HepG2 (cell line): ENCODE results near the gene RPTOR. TPM values are rescaled to one million over a fixed set of nuclear protein-coding genes. Genes with fewer than 3 reads are reported as not detected.

Experiments used
- ATAC-seq: fragments of 200-7000 bp; cut with Tn5 transposase; 3 replicates; pipeline ENCODE4 v1.9.1; 2020; ENCODE audit warnings: mild to moderate bottlenecking, moderate library complexity
- BruUV-seq: library from RNA; stranded (reverse); fragments of 400-500 nt; replicated peaks from 2 replicates; lab custom pipeline; 2021; lab: Mats Ljungman, UMichigan
- CTCF ChIA-PET: fragments of 300-600 bp; formaldehyde crosslinking; extraction: SDS; loops from one replicate; lab custom pipeline; 2021; ENCODE audit warnings: low total read pairs, inconsistent platforms, low intra/inter-chr PET ratio; lab: Yijun Ruan, JAX
- POLR2A ChIA-PET: fragments of 350-600 bp; sonication (Branson Sonifier 250); formaldehyde crosslinking; loops from one replicate; lab custom pipeline; 2020; ENCODE audit warnings: antibody characterized with exemption, inconsistent platforms; lab: Yijun Ruan, JAX
- DNase-seq: peaks from one replicate; pipeline ENCODE4 v3.0.0-alpha.2; 2015; ENCODE audit warnings: low spot score
- FAIRE-seq: peaks from 3 replicates; lab custom pipeline; 2011; peaks lifted over from hg19 to GRCh38; lab: Jason Lieb, UNC
- H2AFZ ChIP-seq: one replicate; pipeline ENCODE4 v1.6.1; 2011; ENCODE audit warnings: low read length, inconsistent platforms
- H3K27ac ChIP-seq: fragments of 300-600 bp; 3 replicates; pipeline ENCODE4 v1.8.0; 2011; ENCODE audit warnings: mixed run types, mild to moderate bottlenecking, mixed read lengths, low read length, inconsistent platforms; ENCODE audit not compliant: insufficient read depth; ENCODE audit errors: extremely low read length
- H3K27me3 ChIP-seq, 2 experiments: fragments of 200-600 bp in 1 of 2; 2 replicates in 1 of 2; 3 replicates in 1 of 2; pipeline versions ENCODE4 v1.6.0 to v1.8.0; 2011; ENCODE audit warnings: low read length in 2 of 2, mild to moderate bottlenecking in 2 of 2, moderate library complexity in 2 of 2, inconsistent platforms in 1 of 2; ENCODE audit not compliant: insufficient read depth in 2 of 2, control insufficient read depth in 1 of 2
- H3K36me3 ChIP-seq, 2 experiments: fragments of 200-600 bp in 1 of 2; replicated peaks in 1 of 2; 2 replicates in 1 of 2; 3 replicates in 1 of 2; pipeline versions ENCODE4 v1.5.1 to v1.8.0; 2011; ENCODE audit warnings: low read length in 2 of 2, inconsistent platforms in 1 of 2; ENCODE audit not compliant: insufficient read depth in 2 of 2, control insufficient read depth in 1 of 2
- H3K4me1 ChIP-seq: 2 replicates; pipeline ENCODE4 v1.5.1; 2012; ENCODE audit warnings: low read length, inconsistent platforms; ENCODE audit not compliant: insufficient read depth
- H3K4me2 ChIP-seq: 2 replicates; pipeline ENCODE4 v1.6.0; 2011; ENCODE audit warnings: low read depth, low read length, inconsistent platforms
- H3K4me3 ChIP-seq, 3 experiments: fragments of 200-600 bp in 1 of 3; sonication (generic), shearing (Covaris generic) in 1 of 3; replicated peaks in 1 of 3; 2 replicates each; pipeline ENCODE4 v1.5.1; 2011 to 2016; ENCODE audit warnings: low read length in 3 of 3, inconsistent platforms in 2 of 3, low read depth in 2 of 3, mild to moderate bottlenecking in 2 of 3, control low read depth in 1 of 3, mixed read lengths in 1 of 3; ENCODE audit not compliant: insufficient read depth in 1 of 3
- H3K79me2 ChIP-seq: one replicate; pipeline ENCODE4 v1.6.1; 2011; ENCODE audit warnings: low read length, inconsistent platforms; ENCODE audit not compliant: insufficient read depth
- H3K9ac ChIP-seq: 2 replicates; pipeline ENCODE4 v1.6.0; 2011; ENCODE audit warnings: mild to moderate bottlenecking, low read depth, low read length, inconsistent platforms; ENCODE audit not compliant: insufficient read depth
- H3K9me3 ChIP-seq: 2 replicates; pipeline ENCODE4 v1.5.1; 2012; ENCODE audit warnings: mild to moderate bottlenecking, low read length
- H4K20me1 ChIP-seq: 2 replicates; pipeline ENCODE4 v1.6.0; 2011; ENCODE audit warnings: inconsistent platforms, mild to moderate bottlenecking, low read length, moderate library complexity; ENCODE audit not compliant: insufficient read depth
- KDM2A ChIP-seq: sonication (generic); formaldehyde crosslinking; IDR thresholded peaks from 2 replicates; pipeline ENCODE4 v1.4.0; 2020; ENCODE audit warnings: low read depth, missing genetic modification reagents, borderline replicate concordance
- PAF1 ChIP-seq: IDR thresholded peaks from 2 replicates; pipeline ENCODE4 v1.6.1; 2016; ENCODE audit warnings: missing genetic modification reagents, missing compliant biosample characterization
- PHF21A ChIP-seq: sonication (generic); formaldehyde crosslinking; IDR thresholded peaks from 2 replicates; pipeline ENCODE4 v1.5.0; 2020; ENCODE audit warnings: mild to moderate bottlenecking, missing genetic modification reagents
- PRPF4 ChIP-seq: fragments of 200-400 bp; formaldehyde crosslinking; IDR thresholded peaks from 2 replicates; pipeline ENCODE4 v1.6.1; 2016; ENCODE audit warnings: low read length, low read depth; ENCODE audit not compliant: poor library complexity, severe bottlenecking
- RBM22 ChIP-seq: fragments of 200-400 bp; formaldehyde crosslinking; optimal IDR thresholded peaks from 2 replicates; pipeline ENCODE3; 2017; ENCODE audit warnings: mild to moderate bottlenecking, low read length, moderate library complexity
- RFXAP ChIP-seq: sonication (generic); formaldehyde crosslinking; IDR thresholded peaks from 2 replicates; pipeline ENCODE4 v1.4.0; 2020; ENCODE audit warnings: missing genetic modification reagents, borderline replicate concordance
- SIN3A ChIP-seq: IDR thresholded peaks from 2 replicates; pipeline ENCODE4 v1.6.1; 2011; ENCODE audit warnings: low read depth, mild to moderate bottlenecking, control low read depth, low read length, borderline replicate concordance
- SRSF1 ChIP-seq: fragments of 200-400 bp; formaldehyde crosslinking; optimal IDR thresholded peaks from 2 replicates; pipeline ENCODE3; 2017; ENCODE audit warnings: mild to moderate bottlenecking, low read depth, low read length, moderate library complexity
- ZBTB21 ChIP-seq: sonication (generic); formaldehyde crosslinking; IDR thresholded peaks from 2 replicates; pipeline ENCODE4 v1.4.0; 2020; ENCODE audit warnings: missing genetic modification reagents
- ZNF430 ChIP-seq: sonication (generic); formaldehyde crosslinking; IDR thresholded peaks from 2 replicates; pipeline ENCODE4 v1.9.0; 2021; ENCODE audit warnings: mild to moderate bottlenecking, missing genetic modification reagents
- ZNF501 ChIP-seq: sonication (generic); formaldehyde crosslinking; IDR thresholded peaks from 2 replicates; pipeline ENCODE4 v1.5.1; 2020; ENCODE audit warnings: mild to moderate bottlenecking, moderate library complexity, missing genetic modification reagents
- WGBS: methylation state at CpG from one replicate; pipeline ENCODE4 v1.1.6; 2017; ENCODE audit warnings: low lambda C conversion rate; 5-methylcytosine and 5-hydroxymethylcytosine counted together
- in situ Hi-C: cut with HindIII; loops from 2 replicates; pipeline ENCODE4 v1.10.0; 2017; ENCODE audit warnings: low pct_unique_long_range_greater_than_20kb; ENCODE audit not compliant: extremely low pct_ligation_motif_present
- intact Hi-C: fragments of 100-400 bp; cut with micrococcal nuclease; formaldehyde crosslinking; loops from one replicate; pipeline ENCODE4 v1.10.0; 2022; ENCODE audit not compliant: unreplicated experiment
- polyA plus RNA-seq, 8 experiments: library from polyadenylated mRNA; depleted of rRNA in 3 of 8; stranded (reverse) in 7 of 8; unstranded in 1 of 8; fragments of >200 nt; fragmentation: Illumina TruSeq in 4 of 8; extraction: Trizol in 4 of 8; gene quantifications; 2 replicates each; pipeline versions ENCODE4 v1.2.1 to v1.2.3, GENCODE V29; 2011 to 2016; ENCODE audit warnings: low read depth in 4 of 8, missing spikeins in 1 of 8, mixed read lengths in 1 of 8; ENCODE audit not compliant: insufficient read depth in 1 of 8
- total RNA-seq, 5 experiments: library from RNA; depleted of rRNA; stranded (reverse); fragments of >200 nt; fragmentation: Illumina TruSeq; extraction: Trizol; gene quantifications; 2 replicates each; pipeline ENCODE4 v1.2.3, GENCODE V29; 2016; ENCODE audit warnings: low read depth in 1 of 5
- TF ChIP-seq, protein P1 (sequence below): sonication (generic); formaldehyde crosslinking; IDR thresholded peaks from 2 replicates; pipeline ENCODE4 v1.5.0; 2020; ENCODE audit warnings: missing genetic modification reagents
- TF ChIP-seq, protein P2 (sequence below): sonication (generic); formaldehyde crosslinking; IDR thresholded peaks from 2 replicates; pipeline ENCODE4 v1.4.0; 2020; ENCODE audit warnings: low read depth, mild to moderate bottlenecking, missing genetic modification reagents
- TF ChIP-seq, protein P3 (sequence below): sonication (generic); formaldehyde crosslinking; IDR thresholded peaks from 2 replicates; pipeline ENCODE4 v1.4.0; 2020; ENCODE audit warnings: missing genetic modification reagents, borderline replicate concordance

RPTOR gene
- total and polyA plus RNA-seq, 2 of the 13 experiments (the other 11 are each of a cell fraction or from before 2014, with no cell fraction given), result 6.6 to 25.3 TPM

DNA sequence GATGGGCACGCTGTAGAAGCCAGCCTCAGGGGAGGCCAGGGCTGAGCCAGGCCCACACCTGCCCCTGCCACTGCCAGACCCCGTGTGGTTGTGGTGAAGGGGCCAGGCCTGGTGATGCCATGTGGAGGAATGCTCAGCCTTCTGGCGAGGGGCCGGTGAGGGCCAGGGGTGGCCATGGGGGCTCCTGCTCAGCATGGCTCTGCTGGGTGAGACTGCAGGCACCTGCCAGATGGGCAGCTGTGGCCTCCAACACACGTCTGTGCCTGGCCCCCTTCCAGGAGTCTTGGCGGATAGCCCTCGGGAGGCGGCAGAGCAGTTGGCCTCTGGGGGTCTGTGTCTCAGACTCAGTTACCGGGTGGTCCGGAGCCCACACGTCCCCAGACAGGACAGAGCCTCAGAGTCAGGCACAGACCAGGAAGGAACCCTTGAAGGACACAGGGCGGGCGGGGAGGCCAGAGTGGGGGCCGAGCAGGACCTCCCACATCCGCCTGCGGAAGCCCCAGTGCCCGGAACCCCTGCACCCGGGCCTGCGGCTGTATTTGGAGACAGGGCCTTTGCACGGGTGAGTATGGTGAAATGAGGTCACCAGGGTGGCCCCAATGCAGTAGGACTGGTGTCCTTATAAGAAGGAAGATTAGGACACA, 424.5 kb downstream of the RPTOR start:
- H3K4me3 ChIP-seq, result peak overlapping the region; percentile 4 to 54 (median 37); a peak in 3 of 6 replicates
- H2AFZ ChIP-seq, result no peak overlapping the region
- intact Hi-C loops (no loop called here), in situ Hi-C loops (no loop called here)
- 33% methylated on average over 14 of the region's 20 CpGs for WGBS
- peak overlapping the region; percentile 31; the same call in 1 of the 2 replicates for H3K9ac ChIP-seq
- H3K4me1 ChIP-seq, result peaks cover 38% of the 10 kb centered on the region
- ChIA-PET CTCF (no interaction called here), POLR2A (interaction anchor here (0.6 kb wide), 1 partner anchor 51 kb away, joined by 3 read pairs; no protein-coding TSS in a partner anchor)
- no TSS peak for BruUV-seq
- FAIRE-seq, result no peak
- H3K36me3 ChIP-seq, result peaks cover 0 to 2% of the 10 kb centered on the region in 2 experiments; a peak in 1 of 5 replicates
- no peak overlapping the region for H3K27ac ChIP-seq
- peak overlapping the region; percentile 73 for H3K4me2 ChIP-seq
- H3K9me3 ChIP-seq, result no peaks in the 10 kb centered on the region
- peaks cover 6 to 32% of the 10 kb centered on the region in 2 experiments; a peak in 4 of 5 replicates for H3K27me3 ChIP-seq
- H3K79me2 ChIP-seq, result no peaks in the 10 kb centered on the region
- no peak for DNase-seq
- peak; percentile 24 for ATAC-seq
- no peaks in the 10 kb centered on the region for H4K20me1 ChIP-seq
- TF ChIP-seq, protein P1, sequence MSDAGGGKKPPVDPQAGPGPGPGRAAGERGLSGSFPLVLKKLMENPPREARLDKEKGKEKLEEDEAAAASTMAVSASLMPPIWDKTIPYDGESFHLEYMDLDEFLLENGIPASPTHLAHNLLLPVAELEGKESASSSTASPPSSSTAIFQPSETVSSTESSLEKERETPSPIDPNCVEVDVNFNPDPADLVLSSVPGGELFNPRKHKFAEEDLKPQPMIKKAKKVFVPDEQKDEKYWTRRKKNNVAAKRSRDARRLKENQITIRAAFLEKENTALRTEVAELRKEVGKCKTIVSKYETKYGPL, result no peak
- TF ChIP-seq RFXAP (CRISPR knock-in tag) (no peak), SRSF1 (peak; percentile 44), SIN3A (0 out of 2 replicates have a peak, but pooled peaks have one; percentile 7), PHF21A (CRISPR knock-in tag) (0 out of 2 replicates have a peak, but pooled peaks have one; percentile 33), PAF1 (CRISPR knock-in tag) (no peak; the same call in 1 of the 2 replicates), ZNF501 (CRISPR knock-in tag) (no peak), RBM22 (peak; percentile 7), KDM2A (CRISPR knock-in tag) (peak; percentile 30; the same call in 1 of the 2 replicates), ZBTB21 (CRISPR knock-in tag) (no peak), PRPF4 (no peak), ZNF430 (CRISPR knock-in tag) (no peak)
- TF ChIP-seq, protein P2, sequence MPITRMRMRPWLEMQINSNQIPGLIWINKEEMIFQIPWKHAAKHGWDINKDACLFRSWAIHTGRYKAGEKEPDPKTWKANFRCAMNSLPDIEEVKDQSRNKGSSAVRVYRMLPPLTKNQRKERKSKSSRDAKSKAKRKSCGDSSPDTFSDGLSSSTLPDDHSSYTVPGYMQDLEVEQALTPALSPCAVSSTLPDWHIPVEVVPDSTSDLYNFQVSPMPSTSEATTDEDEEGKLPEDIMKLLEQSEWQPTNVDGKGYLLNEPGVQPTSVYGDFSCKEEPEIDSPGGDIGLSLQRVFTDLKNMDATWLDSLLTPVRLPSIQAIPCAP, result 0 out of 2 replicates have a peak, but pooled peaks have one; percentile 28
- TF ChIP-seq, protein P3, sequence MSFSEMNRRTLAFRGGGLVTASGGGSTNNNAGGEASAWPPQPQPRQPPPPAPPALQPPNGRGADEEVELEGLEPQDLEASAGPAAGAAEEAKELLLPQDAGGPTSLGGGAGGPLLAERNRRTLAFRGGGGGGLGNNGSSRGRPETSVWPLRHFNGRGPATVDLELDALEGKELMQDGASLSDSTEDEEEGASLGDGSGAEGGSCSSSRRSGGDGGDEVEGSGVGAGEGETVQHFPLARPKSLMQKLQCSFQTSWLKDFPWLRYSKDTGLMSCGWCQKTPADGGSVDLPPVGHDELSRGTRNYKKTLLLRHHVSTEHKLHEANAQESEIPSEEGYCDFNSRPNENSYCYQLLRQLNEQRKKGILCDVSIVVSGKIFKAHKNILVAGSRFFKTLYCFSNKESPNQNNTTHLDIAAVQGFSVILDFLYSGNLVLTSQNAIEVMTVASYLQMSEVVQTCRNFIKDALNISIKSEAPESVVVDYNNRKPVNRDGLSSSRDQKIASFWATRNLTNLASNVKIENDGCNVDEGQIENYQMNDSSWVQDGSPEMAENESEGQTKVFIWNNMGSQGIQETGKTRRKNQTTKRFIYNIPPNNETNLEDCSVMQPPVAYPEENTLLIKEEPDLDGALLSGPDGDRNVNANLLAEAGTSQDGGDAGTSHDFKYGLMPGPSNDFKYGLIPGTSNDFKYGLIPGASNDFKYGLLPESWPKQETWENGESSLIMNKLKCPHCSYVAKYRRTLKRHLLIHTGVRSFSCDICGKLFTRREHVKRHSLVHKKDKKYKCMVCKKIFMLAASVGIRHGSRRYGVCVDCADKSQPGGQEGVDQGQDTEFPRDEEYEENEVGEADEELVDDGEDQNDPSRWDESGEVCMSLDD, result peak; percentile 59; the same call in 1 of the 2 replicates
